Erythroblast (primary cell): ENCODE data around the gene CYP11A1.

Experiments used
- GATA1 ChIP-seq: IDR thresholded peaks from 2 replicates; pipeline ENCODE4 v1.6.1; 2011; ENCODE audit warnings: low read depth, mild to moderate bottlenecking, control low read depth, low read length, moderate library complexity
- POLR2A ChIP-seq: IDR thresholded peaks from 2 replicates; pipeline ENCODE4 v1.6.1; 2011; ENCODE audit warnings: mild to moderate bottlenecking, low read length

GRCh38 chr15:74322558-74323180, 44.8 kb downstream of the CYP11A1 start:
- TF ChIP-seq POLR2A (no peak), GATA1 (no peak)
